Measurements from ENCODE around the gene FADS3. TPM values are rescaled to one million over a fixed set of nuclear protein-coding genes. Genes with fewer than 3 reads are reported as not detected.

FADS3 gene
- total and polyA plus RNA-seq, 2 experiments from 2014 or later, result 44.4 to 73.5 TPM

- Histone ChIP-seq H3F3A (replicated peaks; ENCODE audit: low read depth) (peaks cover 12% of the 10 kb centered on the region; the same call in 1 of the 2 replicates), H4K20me1 (replicated peaks; ENCODE audit: insufficient read depth) (no peaks in the 10 kb centered on the region), H3K27ac (ENCODE audit: low read depth) (no peak overlapping the region), H3K4me3 (no peak overlapping the region), H3K9me2 (ENCODE audit: insufficient read depth) (no peaks in the 10 kb centered on the region), H3K79me2 (replicated peaks; ENCODE audit: insufficient read depth) (no peaks in the 10 kb centered on the region), H3K36me3 (ENCODE audit: insufficient read depth) (no peaks in the 10 kb centered on the region; the same call in 1 of the 2 replicates), H3K4me1 (ENCODE audit: insufficient read depth) (peaks cover 20% of the 10 kb centered on the region), H2AFZ (no peak overlapping the region), H3K27me3 (ENCODE audit: insufficient read depth) (no peaks in the 10 kb centered on the region), H3K4me2 (0 out of 2 replicates have a peak overlapping the region, but pooled peaks have one; percentile 6)
- Mint-ChIP-seq H3K4me3 (no peak overlapping the region), H3K27me3 (ENCODE audit: insufficient read depth, low read depth, poor library complexity) (peaks cover 17% of the 10 kb centered on the region), H3K9me3 (no peaks in the 10 kb centered on the region), H3K36me3 (ENCODE audit: low read depth) (no peaks in the 10 kb centered on the region; the same call in 2 of the 3 replicates), H3K4me1 (peaks cover 33% of the 10 kb centered on the region), H3K27ac (no peak overlapping the region)
- ATAC-seq (no peak), DNase-seq (ENCODE audit: low spot score) (no peak)
- no peak for TF ChIP-seq EZH2 (IDR thresholded peaks at IDR 0.05; ENCODE audit: low read depth, unreplicated experiment)
- no peak for TF ChIP-seq ETS1 (IDR thresholded peaks at IDR 0.05)
- no peak for TF ChIP-seq EZH2phosphoT487 (IDR thresholded peaks at IDR 0.05; ENCODE audit: unreplicated experiment)
- TF ChIP-seq JUNB (IDR thresholded peaks at IDR 0.05; ENCODE audit: unreplicated experiment), result no peak
- no peak for TF ChIP-seq STAT1 (IDR thresholded peaks at IDR 0.05; ENCODE audit: unreplicated experiment)
- no peak for TF ChIP-seq ZNF462 (CRISPR knock-in tag; IDR thresholded peaks at IDR 0.05)
- TF ChIP-seq ZNF331 (CRISPR knock-in tag; IDR thresholded peaks at IDR 0.05; ENCODE audit: low read depth), result no peak
- TF ChIP-seq ZNF114 (CRISPR knock-in tag; IDR thresholded peaks at IDR 0.05), result no peak
- no peak for TF ChIP-seq CREB1 (CRISPR knock-in tag; IDR thresholded peaks at IDR 0.05; ENCODE audit: low read depth)
- TF ChIP-seq, protein P1, sequence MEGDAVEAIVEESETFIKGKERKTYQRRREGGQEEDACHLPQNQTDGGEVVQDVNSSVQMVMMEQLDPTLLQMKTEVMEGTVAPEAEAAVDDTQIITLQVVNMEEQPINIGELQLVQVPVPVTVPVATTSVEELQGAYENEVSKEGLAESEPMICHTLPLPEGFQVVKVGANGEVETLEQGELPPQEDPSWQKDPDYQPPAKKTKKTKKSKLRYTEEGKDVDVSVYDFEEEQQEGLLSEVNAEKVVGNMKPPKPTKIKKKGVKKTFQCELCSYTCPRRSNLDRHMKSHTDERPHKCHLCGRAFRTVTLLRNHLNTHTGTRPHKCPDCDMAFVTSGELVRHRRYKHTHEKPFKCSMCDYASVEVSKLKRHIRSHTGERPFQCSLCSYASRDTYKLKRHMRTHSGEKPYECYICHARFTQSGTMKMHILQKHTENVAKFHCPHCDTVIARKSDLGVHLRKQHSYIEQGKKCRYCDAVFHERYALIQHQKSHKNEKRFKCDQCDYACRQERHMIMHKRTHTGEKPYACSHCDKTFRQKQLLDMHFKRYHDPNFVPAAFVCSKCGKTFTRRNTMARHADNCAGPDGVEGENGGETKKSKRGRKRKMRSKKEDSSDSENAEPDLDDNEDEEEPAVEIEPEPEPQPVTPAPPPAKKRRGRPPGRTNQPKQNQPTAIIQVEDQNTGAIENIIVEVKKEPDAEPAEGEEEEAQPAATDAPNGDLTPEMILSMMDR (conservative IDR thresholded peaks at IDR 0.05; ENCODE audit: low read depth in 2 of 2), result no peak
- TF ChIP-seq, protein P2, sequence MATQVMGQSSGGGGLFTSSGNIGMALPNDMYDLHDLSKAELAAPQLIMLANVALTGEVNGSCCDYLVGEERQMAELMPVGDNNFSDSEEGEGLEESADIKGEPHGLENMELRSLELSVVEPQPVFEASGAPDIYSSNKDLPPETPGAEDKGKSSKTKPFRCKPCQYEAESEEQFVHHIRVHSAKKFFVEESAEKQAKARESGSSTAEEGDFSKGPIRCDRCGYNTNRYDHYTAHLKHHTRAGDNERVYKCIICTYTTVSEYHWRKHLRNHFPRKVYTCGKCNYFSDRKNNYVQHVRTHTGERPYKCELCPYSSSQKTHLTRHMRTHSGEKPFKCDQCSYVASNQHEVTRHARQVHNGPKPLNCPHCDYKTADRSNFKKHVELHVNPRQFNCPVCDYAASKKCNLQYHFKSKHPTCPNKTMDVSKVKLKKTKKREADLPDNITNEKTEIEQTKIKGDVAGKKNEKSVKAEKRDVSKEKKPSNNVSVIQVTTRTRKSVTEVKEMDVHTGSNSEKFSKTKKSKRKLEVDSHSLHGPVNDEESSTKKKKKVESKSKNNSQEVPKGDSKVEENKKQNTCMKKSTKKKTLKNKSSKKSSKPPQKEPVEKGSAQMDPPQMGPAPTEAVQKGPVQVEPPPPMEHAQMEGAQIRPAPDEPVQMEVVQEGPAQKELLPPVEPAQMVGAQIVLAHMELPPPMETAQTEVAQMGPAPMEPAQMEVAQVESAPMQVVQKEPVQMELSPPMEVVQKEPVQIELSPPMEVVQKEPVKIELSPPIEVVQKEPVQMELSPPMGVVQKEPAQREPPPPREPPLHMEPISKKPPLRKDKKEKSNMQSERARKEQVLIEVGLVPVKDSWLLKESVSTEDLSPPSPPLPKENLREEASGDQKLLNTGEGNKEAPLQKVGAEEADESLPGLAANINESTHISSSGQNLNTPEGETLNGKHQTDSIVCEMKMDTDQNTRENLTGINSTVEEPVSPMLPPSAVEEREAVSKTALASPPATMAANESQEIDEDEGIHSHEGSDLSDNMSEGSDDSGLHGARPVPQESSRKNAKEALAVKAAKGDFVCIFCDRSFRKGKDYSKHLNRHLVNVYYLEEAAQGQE (IDR thresholded peaks at IDR 0.05; ENCODE audit: unreplicated experiment), result no peak
- no peak for TF ChIP-seq NANOG (IDR thresholded peaks at IDR 0.05; ENCODE audit: borderline replicate concordance)
- no peak for TF ChIP-seq POLR2AphosphoS5 (IDR thresholded peaks at IDR 0.05; ENCODE audit: low read depth)
These were observed 17.0 kb downstream of the FADS3 start for GRCh38 chr11:61874377-61874809.
